ENCODE data around the gene SF3A1.

DNA sequence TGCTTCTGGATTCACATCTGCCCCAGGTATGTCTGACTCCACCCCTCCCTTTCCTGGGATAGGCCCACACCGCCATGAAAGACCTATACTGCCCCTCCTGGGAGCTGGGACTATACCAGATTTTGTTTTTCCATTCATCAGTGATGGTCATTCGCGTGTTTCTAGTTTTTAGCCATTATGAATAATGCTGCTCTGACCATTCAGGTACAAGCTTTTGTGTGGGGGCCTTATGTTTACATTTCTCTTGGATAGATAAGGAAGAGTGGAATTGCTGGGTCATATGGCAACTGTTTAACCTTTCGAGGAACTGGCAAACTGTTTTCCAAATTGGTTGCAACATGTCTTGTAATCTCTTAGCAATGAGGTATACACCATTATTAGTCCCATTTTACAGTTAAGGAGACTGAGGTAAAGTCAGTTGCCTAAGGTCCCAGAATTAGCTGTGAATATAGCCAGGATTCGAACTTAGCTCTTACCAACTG is 28.8 kb downstream of the SF3A1 start:
- no peak for TF ChIP-seq POLR2A (IDR thresholded peaks at IDR 0.05)
- TF ChIP-seq CTCF (IDR thresholded peaks at IDR 0.05), result no peak

All from uterus (tissue), 2 donors.